ENCODE measurements around the gene FOLR1. TPM values are rescaled to one million over a fixed set of nuclear protein-coding genes. Genes with fewer than 3 reads are reported as not detected.

Gene FOLR1
- total RNA-seq, 4 donors from 2014 or later = not detected

GRCh38 chr11:72222106-72222891 is 30.4 kb downstream of the FOLR1 start:
- TF ChIP-seq, protein P1, sequence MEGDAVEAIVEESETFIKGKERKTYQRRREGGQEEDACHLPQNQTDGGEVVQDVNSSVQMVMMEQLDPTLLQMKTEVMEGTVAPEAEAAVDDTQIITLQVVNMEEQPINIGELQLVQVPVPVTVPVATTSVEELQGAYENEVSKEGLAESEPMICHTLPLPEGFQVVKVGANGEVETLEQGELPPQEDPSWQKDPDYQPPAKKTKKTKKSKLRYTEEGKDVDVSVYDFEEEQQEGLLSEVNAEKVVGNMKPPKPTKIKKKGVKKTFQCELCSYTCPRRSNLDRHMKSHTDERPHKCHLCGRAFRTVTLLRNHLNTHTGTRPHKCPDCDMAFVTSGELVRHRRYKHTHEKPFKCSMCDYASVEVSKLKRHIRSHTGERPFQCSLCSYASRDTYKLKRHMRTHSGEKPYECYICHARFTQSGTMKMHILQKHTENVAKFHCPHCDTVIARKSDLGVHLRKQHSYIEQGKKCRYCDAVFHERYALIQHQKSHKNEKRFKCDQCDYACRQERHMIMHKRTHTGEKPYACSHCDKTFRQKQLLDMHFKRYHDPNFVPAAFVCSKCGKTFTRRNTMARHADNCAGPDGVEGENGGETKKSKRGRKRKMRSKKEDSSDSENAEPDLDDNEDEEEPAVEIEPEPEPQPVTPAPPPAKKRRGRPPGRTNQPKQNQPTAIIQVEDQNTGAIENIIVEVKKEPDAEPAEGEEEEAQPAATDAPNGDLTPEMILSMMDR (IDR thresholded peaks at IDR 0.05; ENCODE audit: low read depth) = no peak

GRCh38 chr11:72222907-72223614 is 31.1 kb downstream of the FOLR1 start:
- TF ChIP-seq, protein P1 (IDR thresholded peaks at IDR 0.05; ENCODE audit: low read depth) = no peak

DNA sequence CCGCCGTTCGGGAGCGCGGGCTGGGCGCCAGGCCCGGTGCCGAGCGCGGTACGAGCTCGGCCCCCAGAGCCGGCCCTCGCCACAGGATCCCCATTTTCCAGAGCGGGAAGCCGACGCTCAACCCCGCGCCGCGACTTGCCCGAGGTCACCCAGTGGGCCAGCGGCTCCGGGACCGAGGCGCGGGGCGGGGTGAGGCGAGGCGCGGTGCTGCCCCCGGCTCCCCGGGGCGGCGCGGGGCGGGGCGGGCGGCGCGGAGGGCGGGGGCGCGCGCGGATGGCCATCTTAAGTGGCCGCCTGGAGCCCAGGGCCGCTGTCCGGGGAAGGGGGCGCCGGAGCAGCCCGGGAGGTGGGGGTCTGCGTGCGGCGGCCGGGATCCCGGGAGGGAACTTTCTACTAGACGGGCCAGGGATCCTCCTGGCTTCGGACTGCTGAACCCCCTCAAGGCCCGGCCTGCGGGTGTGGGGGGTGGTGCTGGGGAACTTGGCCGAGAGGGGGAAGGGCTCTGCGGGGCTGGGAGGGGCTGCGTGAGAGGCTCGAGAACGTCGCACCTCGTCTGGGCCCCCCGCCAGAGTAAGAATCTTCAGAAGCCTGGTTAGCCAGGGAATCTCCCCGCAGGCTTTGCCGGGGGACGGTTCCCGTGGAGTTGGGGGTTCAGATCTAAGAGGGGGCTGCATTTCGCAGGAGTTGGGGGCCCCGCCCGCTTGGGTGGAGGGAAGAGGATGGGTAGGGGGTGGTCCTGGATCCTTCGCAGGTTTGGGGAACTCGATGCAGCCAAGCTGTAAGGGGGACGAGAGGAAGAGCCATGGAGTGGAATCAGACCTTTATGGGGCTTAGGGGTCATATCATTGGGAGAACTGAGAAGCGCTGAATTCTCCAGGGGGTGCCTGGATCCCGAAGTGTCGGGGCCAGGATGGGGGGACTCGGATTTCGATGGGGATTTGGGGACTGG is 31.9 kb downstream of the FOLR1 start:
- TF ChIP-seq, protein P1 (IDR thresholded peaks at IDR 0.05; ENCODE audit: low read depth) = no peak

- TF ChIP-seq, protein P1 (IDR thresholded peaks at IDR 0.05; ENCODE audit: low read depth) = no peak
Observed at GRCh38 chr11:72224564-72225410, 32.8 kb downstream of the FOLR1 start, which contains the start of gene INPPL1. Gene INPPL1 (plus strand): TSS chr11:72224767. CDS start chr11:72224985, 218 bp downstream.

GRCh38 chr11:72225411-72225951 is 33.5 kb downstream of the FOLR1 start:
- TF ChIP-seq, protein P1 (IDR thresholded peaks at IDR 0.05; ENCODE audit: low read depth) = no peak

DNA sequence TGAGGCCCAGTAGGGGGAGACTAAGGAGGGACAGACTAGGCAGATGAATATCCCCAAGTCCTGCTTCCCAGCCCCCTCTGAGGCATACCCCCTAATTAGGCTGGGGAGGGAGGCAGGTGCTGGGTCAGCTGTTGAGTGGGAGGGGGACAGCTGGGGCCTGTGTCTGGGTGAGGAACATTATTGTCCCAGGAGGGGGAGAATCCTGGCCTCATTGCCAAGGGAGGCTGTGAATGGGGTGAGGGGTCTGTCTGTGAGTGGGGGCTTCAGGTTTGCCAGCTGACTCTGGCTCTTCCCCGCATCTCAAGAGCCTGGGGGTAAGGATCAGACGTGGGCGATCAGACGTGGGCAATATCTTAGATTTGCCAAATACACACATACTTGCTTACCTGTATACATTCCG is 34.8 kb downstream of the FOLR1 start:
- TF ChIP-seq, protein P1 (IDR thresholded peaks at IDR 0.05; ENCODE audit: low read depth) = no peak

All from subcutaneous adipose tissue (tissue), 4 donors.